ENCODE measurements around the gene HIVEP3. TPM values are rescaled to one million over a fixed set of nuclear protein-coding genes. Genes with fewer than 3 reads are reported as not detected.

Gene HIVEP3
- total RNA-seq, 1 donor from 2014 or later = 0.37 TPM

DNA sequence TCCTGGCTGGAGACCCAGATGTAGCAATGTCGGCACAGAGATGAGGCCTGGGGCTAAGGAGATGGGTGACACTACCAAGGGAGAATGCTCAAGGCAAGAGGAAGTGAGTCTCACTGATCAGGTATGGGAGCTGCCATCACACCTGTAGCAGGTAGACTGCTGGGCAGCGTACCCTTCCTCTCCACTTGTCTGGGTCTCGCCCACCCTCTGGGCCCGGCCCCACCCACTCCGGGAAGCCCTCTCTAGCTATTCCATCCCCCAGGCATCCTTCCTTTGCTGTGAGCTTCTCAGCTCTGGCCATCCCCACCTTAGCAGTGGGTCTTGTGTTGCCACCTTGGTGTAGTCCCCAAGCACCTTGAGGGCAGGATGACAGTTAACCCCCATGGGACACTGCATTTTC is 346.5 kb downstream of the HIVEP3 start:
- Histone ChIP-seq H2AFZ (replicated peaks) (no peak overlapping the region), H3F3A (ENCODE audit: low read depth) (no peaks in the 10 kb centered on the region), H3K9ac (no peak overlapping the region), H3K27ac (no peak overlapping the region), H3K4me2 (no peak overlapping the region), H3K79me2 (ENCODE audit: low read depth) (no peaks in the 10 kb centered on the region), H3K4me3 (no peak overlapping the region), H3K9me3 (ENCODE audit: low read depth) (no peaks in the 10 kb centered on the region), H3K4me1 (no peaks in the 10 kb centered on the region), H4K20me1 (ENCODE audit: low read depth) (no peaks in the 10 kb centered on the region), H3K27me3 (peaks cover 6% of the 10 kb centered on the region), H3K36me3 (no peaks in the 10 kb centered on the region)
- no peak for TF ChIP-seq EZH2phosphoT487 (IDR thresholded peaks at IDR 0.05)
- TF ChIP-seq EZH2 (IDR thresholded peaks at IDR 0.05) = no peak
- TF ChIP-seq, protein P1, sequence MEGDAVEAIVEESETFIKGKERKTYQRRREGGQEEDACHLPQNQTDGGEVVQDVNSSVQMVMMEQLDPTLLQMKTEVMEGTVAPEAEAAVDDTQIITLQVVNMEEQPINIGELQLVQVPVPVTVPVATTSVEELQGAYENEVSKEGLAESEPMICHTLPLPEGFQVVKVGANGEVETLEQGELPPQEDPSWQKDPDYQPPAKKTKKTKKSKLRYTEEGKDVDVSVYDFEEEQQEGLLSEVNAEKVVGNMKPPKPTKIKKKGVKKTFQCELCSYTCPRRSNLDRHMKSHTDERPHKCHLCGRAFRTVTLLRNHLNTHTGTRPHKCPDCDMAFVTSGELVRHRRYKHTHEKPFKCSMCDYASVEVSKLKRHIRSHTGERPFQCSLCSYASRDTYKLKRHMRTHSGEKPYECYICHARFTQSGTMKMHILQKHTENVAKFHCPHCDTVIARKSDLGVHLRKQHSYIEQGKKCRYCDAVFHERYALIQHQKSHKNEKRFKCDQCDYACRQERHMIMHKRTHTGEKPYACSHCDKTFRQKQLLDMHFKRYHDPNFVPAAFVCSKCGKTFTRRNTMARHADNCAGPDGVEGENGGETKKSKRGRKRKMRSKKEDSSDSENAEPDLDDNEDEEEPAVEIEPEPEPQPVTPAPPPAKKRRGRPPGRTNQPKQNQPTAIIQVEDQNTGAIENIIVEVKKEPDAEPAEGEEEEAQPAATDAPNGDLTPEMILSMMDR (IDR thresholded peaks at IDR 0.05) = no peak
- Mint-ChIP-seq H3K27me3 (ENCODE audit: insufficient read depth, low read depth) (peaks cover 6% of the 10 kb centered on the region), H3K4me1 (no peaks in the 10 kb centered on the region), H3K27ac (no peak overlapping the region), H3K9me3 (no peaks in the 10 kb centered on the region), H3K36me3 (no peaks in the 10 kb centered on the region), H3K4me3 (no peak overlapping the region)
- DNase-seq (ENCODE audit: low spot score) = no peak

DNA sequence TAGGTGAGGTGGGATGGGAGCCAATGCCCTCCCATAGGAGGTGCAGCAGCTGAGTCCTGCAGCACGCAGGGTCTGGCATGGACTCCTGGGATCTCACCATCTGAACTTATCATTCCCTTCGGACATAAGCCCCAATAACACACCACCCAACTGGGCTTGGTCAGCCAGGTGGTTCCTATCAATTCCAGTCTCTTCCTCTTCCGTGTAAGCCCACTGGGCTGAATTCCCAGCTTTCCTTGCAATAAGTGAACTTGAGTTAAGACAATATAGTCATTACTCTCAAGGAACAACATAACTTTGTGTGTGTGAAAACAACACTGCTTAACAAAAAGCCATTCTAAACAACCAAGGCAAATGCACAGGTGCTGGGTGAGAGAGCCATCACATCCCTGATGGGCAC is 347.7 kb downstream of the HIVEP3 start:
- Histone ChIP-seq H3K9me3 (ENCODE audit: low read depth) (no peaks in the 10 kb centered on the region), H3F3A (ENCODE audit: low read depth) (no peaks in the 10 kb centered on the region), H3K9ac (no peak overlapping the region), H3K36me3 (no peaks in the 10 kb centered on the region), H2AFZ (replicated peaks) (no peak overlapping the region), H3K4me3 (no peak overlapping the region), H3K27me3 (peaks cover 6% of the 10 kb centered on the region), H4K20me1 (ENCODE audit: low read depth) (no peaks in the 10 kb centered on the region), H3K4me1 (no peaks in the 10 kb centered on the region), H3K79me2 (ENCODE audit: low read depth) (no peaks in the 10 kb centered on the region), H3K27ac (no peak overlapping the region), H3K4me2 (no peak overlapping the region)
- Mint-ChIP-seq H3K4me1 (no peaks in the 10 kb centered on the region), H3K9me3 (no peaks in the 10 kb centered on the region), H3K36me3 (no peaks in the 10 kb centered on the region), H3K4me3 (no peak overlapping the region), H3K27me3 (ENCODE audit: insufficient read depth, low read depth) (peaks cover 6% of the 10 kb centered on the region), H3K27ac (no peak overlapping the region)
- TF ChIP-seq EZH2 (IDR thresholded peaks at IDR 0.05) = no peak
- no peak for DNase-seq (ENCODE audit: low spot score)

DNA sequence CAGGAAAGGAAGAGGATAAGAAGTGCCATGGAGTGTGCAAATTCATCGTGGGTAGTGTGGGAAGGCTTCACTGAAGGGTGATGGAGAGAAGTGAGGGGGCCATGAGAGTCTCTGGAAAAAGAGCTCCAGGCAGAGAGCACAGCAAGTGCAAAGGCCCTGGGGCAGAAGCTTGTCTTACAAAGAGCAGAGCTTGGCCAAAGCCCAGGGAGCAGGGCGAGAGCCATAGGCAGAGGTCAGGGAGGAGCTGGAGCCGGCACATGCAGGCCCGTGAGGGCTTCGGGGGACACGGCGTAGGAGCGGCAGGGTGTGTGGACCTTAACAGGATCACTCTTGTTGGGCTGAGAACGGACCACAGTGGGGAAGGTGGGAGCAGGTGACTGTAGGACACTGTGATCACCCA is 350.5 kb downstream of the HIVEP3 start:
- DNase-seq (ENCODE audit: low spot score) = no peak
- Histone ChIP-seq H3K9ac (no peak overlapping the region), H3K4me1 (no peaks in the 10 kb centered on the region), H3F3A (ENCODE audit: low read depth) (no peaks in the 10 kb centered on the region), H3K4me2 (no peak overlapping the region), H3K79me2 (ENCODE audit: low read depth) (no peaks in the 10 kb centered on the region), H2AFZ (replicated peaks) (no peak overlapping the region), H3K4me3 (no peak overlapping the region), H3K27ac (no peak overlapping the region), H4K20me1 (ENCODE audit: low read depth) (no peaks in the 10 kb centered on the region), H3K36me3 (no peaks in the 10 kb centered on the region), H3K9me3 (ENCODE audit: low read depth) (no peaks in the 10 kb centered on the region), H3K27me3 (peaks cover 10% of the 10 kb centered on the region)
- Mint-ChIP-seq H3K9me3 (no peaks in the 10 kb centered on the region), H3K4me3 (no peak overlapping the region), H3K4me1 (no peaks in the 10 kb centered on the region), H3K36me3 (no peaks in the 10 kb centered on the region), H3K27me3 (ENCODE audit: insufficient read depth, low read depth) (peaks cover 6% of the 10 kb centered on the region), H3K27ac (no peak overlapping the region)
- TF ChIP-seq EZH2 (IDR thresholded peaks at IDR 0.05) = no peak

DNA sequence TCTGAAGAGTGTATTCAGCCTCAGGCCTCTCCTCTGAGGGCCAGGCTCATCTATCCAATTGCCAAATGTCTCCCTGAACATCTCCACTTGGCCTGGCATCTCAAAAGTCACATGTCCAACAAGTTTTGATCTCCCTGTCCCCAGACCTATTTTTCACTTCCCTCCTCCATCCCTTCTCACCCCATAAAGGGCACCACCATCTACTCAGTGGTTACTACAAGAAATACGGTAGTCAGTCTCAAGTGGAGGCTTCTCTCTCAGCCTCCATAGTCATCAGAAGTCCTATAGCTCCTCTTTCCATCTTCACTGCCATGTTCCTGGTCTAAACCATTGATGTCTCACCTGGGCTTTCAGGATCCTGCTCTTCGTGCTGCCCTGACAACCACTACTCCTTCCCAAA is 351.8 kb downstream of the HIVEP3 start:
- Histone ChIP-seq H2AFZ (replicated peaks) (no peak overlapping the region), H3K79me2 (ENCODE audit: low read depth) (no peaks in the 10 kb centered on the region), H3K9ac (no peak overlapping the region), H3F3A (ENCODE audit: low read depth) (no peaks in the 10 kb centered on the region), H3K27me3 (peaks cover 10% of the 10 kb centered on the region), H4K20me1 (ENCODE audit: low read depth) (no peaks in the 10 kb centered on the region), H3K27ac (no peak overlapping the region), H3K36me3 (no peaks in the 10 kb centered on the region), H3K4me3 (no peak overlapping the region), H3K4me1 (peaks cover 5% of the 10 kb centered on the region), H3K4me2 (no peak overlapping the region), H3K9me3 (ENCODE audit: low read depth) (no peaks in the 10 kb centered on the region)
- no peak overlapping the region for H3K4me3 Mint-ChIP-seq
- no peaks in the 10 kb centered on the region for H3K9me3 Mint-ChIP-seq
- H3K27ac Mint-ChIP-seq = no peak overlapping the region
- no peaks in the 10 kb centered on the region for H3K4me1 Mint-ChIP-seq
- DNase-seq (ENCODE audit: low spot score) = no peak
- TF ChIP-seq EZH2phosphoT487 (IDR thresholded peaks at IDR 0.05) (no peak), EZH2 (IDR thresholded peaks at IDR 0.05) (no peak)
- TF ChIP-seq, protein P1 (IDR thresholded peaks at IDR 0.05) = no peak
- peaks cover 3% of the 10 kb centered on the region for H3K27me3 Mint-ChIP-seq (ENCODE audit: insufficient read depth, low read depth)
- H3K36me3 Mint-ChIP-seq = no peaks in the 10 kb centered on the region
